ENCODE data around the gene PIK3R5.

The PIK3R5 gene

DNA sequence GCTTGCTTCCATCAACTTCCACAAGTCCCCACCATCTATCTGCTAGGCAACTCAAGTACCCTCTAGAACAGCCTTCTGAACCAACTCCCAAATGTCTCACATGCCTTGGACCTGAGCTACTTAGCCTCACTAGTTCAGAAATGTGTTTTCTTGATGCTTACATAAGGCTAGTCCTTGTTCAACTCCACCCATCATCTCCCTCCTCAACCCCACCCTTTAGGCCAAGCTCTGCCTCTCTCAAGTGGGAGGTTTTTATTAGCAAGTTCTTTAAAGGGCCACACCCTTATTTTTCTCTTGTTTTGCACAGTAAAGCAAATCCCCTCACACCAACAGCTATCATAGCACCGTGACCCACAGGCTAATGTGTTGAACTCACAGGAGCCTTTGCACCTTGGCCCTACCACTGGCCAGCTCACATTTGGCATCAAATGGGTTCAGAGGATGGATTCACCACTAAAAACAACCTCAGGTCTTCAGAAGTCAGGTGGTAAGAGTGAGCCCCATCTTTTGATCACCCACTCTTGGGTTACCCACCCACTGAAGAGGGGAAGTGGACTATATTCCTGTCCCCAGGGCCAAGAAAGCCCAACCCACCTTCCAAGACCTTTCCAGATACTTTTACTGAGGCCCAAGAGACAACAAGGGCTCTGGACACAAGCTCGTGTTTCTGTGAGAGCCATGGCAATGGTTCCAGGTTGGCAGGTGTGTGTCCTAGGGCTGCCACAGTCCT, 12.2 kb downstream of the PIK3R5 start:
- DNase-seq (ENCODE audit: low spot score): no peak

DNA sequence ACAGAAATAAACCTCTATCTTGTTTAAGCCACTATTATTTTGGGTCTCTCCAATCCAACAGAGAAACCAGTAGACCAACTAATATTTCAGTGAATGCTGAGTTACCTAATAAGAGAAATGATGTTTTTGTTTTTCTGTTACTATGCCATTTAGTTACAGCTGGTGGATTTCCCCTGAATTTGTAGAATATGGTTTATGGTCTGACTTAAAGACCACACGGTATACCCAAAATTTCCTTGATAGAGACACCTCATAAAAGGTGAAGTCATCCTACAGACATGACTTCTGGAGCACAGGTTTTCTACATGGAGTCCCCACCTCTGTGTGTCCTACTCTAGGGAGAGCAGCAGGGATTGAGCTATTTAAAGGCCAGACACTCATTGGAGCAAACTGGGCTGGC, 13.3 kb downstream of the PIK3R5 start:
- no peak for DNase-seq (ENCODE audit: low spot score)

GRCh38 chr17:8951206-8951605, 14.3 kb downstream of the PIK3R5 start:
- no peak for DNase-seq (ENCODE audit: low spot score)

GRCh38 chr17:8949061-8949661, 16.3 kb downstream of the PIK3R5 start:
- no peak for DNase-seq (ENCODE audit: low spot score)

- DNase-seq (ENCODE audit: low spot score): no peak
Observed at GRCh38 chr17:8948462-8948861, 17.0 kb downstream of the PIK3R5 start.

- no peak for DNase-seq (ENCODE audit: low spot score)
Observed at GRCh38 chr17:8947201-8947600, 18.3 kb downstream of the PIK3R5 start.

GRCh38 chr17:8946476-8946875, 19.0 kb downstream of the PIK3R5 start:
- DNase-seq (ENCODE audit: low spot score): no peak

DNA sequence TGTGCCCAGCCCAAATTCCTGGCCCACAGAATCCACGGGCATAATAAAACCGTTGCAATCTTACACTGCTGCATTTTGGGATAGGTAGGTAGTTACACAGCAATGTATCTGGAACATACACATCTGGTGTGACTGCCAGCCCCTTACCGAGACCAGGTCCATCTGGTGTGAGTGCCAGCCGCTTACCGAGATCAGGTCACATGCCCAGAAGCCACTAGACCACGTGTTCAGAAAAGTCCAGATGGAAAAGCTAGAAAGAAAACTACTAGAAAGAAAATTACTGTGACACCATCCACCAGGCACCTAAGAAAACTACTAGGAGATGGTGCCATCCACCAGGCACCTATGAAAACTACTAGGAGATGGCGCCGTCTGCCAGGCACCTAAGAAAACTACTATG, 19.4 kb downstream of the PIK3R5 start:
- no peak for DNase-seq (ENCODE audit: low spot score)

GRCh38 chr17:8944748-8945147, 20.8 kb downstream of the PIK3R5 start:
- no peak for DNase-seq (ENCODE audit: low spot score)

- DNase-seq (ENCODE audit: low spot score): no peak
Observed at GRCh38 chr17:8944083-8944482, 21.4 kb downstream of the PIK3R5 start.

- DNase-seq (ENCODE audit: low spot score): no peak
Observed at GRCh38 chr17:8941980-8942622, 23.4 kb downstream of the PIK3R5 start.

DNA sequence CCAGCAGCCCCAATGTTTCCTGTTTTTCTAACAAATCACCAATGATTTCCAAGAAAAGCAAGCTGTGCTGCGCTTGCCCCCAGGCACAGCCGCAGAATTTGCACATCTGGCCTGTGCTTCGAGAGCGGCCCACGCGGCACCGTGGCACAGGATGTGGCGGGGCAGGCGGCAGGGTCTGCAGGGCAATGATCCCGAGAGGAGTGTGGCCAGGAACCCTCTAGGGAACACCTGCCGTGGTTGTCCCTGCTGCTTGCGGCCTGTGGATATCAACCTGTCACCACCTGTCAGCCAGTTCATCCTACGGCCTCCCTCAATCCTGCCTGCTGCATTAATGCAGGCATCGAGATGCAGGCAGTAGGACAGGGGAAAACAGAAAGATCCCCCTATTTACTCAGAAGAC, 24.0 kb downstream of the PIK3R5 start:
- no peak for DNase-seq (ENCODE audit: low spot score)

DNA sequence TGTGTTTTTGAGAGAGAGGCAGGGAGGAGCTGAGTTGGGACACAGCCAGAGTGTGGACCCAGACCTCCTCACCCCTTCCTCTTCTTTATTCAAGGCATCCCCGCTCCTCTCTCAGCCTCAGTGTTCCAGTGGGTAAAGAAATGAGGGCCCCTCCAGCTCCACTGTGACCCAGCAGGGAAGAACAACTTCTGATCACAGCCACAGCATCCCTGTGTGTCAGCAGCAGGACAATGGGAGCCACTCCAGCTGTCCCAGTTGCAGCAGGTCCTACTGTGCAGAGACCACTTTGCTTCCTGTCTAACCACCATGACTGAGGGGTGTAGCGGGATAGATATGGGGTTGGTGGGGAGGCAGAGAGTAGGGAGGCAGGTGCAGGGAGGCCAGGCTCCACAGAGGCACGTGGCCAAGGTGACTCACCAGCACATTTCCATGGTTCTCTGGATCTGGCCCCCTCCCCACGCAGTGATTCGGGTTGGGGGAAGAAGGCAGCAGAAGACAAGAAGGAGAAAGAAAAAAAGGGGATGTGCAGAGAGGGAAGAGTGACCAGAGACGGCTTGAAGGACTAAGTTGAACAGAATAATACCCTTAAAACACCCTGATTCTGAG, 24.5 kb downstream of the PIK3R5 start:
- no peak for DNase-seq (ENCODE audit: low spot score)

DNA sequence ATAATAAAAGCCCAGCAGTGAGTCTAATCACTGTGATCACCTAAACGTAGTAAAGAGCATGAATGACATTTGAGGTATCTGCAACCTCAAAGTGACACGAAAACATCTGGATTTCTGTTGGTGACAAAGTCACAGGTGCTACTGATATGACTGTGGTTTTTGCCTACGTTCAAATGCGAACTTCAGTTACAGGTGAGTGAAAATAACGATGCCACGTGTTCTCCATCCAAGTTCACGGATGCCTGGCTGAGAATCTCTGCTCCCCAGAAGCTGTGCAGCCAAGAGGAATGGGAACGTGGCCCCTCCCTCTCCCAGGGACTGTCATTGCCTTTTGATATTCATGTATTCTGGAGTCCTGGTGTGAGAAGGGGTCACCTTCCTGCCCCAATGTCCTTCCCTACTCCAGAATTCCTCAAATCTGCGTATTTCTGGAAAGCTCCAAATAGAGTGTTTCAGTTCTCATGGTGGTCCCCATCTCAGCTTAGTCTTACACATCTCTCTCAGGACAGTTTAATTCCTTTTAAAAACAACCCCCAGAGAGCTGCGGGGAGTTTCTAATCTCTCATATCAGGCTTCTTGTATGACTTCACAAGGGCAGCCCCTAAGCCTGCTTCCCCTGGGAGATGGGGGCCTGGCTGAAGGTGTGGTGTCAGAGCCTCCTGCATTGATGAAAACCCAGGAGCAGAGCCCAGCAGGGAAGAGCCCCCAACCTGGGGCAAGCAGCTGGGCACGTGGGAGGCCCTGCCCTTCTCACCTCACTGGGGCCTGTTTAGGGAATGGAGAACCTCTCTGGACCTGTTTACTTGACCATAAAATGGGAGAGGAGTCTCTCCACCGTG, 25.8 kb downstream of the PIK3R5 start:
- no peak for DNase-seq (ENCODE audit: low spot score)

DNA sequence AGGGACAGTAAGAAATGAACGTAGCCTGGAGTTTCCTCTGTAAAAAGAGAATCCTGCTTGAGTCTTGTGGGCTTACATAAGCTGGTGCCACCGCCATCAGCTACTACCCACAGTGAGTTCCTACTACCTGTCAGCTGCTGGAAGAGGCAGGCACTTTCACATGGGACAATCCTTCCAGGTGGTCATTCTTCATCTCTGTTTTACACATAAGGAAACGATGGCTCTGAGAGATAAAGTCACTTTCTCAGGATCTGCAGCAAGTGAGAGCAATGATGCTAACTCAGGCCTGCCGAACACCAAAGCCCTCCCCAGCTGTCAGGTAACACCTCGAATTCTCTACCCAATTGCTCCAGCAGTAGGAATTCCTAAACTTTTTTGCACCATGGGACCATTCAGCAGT, 26.6 kb downstream of the PIK3R5 start:
- no peak for DNase-seq (ENCODE audit: low spot score)

- DNase-seq (ENCODE audit: low spot score): no peak
Observed at GRCh38 chr17:8935191-8935590, 30.3 kb downstream of the PIK3R5 start.

- no peak for DNase-seq (ENCODE audit: low spot score)
Observed at GRCh38 chr17:8934346-8934745, 31.2 kb downstream of the PIK3R5 start.

DNA sequence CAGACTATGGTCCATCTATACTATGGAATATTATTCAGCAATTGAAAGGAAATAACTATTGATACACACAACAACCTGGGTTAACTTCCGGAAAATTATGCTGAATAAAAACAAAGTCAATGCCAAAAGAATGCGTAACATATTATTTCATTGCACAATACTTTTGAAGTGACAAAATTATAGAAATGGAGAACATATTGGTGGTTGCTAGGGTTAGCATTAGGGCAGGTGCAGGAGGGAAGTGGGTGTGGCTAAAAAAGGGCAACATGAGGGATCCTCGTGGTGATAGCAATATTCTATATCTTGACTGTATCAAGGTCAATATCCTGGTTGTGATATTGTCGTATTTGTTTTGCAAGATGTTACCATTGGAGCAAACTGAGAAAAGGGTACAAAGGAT, 34.9 kb downstream of the PIK3R5 start:
- DNase-seq (ENCODE audit: low spot score): no peak

GRCh38 chr17:8928347-8928746, 37.2 kb downstream of the PIK3R5 start:
- no peak for DNase-seq (ENCODE audit: low spot score)

- no peak for DNase-seq (ENCODE audit: low spot score)
Observed at GRCh38 chr17:8927395-8927794, 38.1 kb downstream of the PIK3R5 start.

GRCh38 chr17:8925808-8926207, 39.7 kb downstream of the PIK3R5 start:
- DNase-seq (ENCODE audit: low spot score): no peak

- no peak for DNase-seq (ENCODE audit: low spot score)
Observed at GRCh38 chr17:8925141-8925540, 40.4 kb downstream of the PIK3R5 start.

All from SK-N-DZ (cell line).